A172 (cell line): ENCODE results near the gene RGS18. TPM values are rescaled to one million over a fixed set of nuclear protein-coding genes. Genes with fewer than 3 reads are reported as not detected.

Source experiments
- total RNA-seq: library from RNA; depleted of rRNA; stranded (reverse); fragments of >200 nt; shearing (Covaris generic); gene quantifications from 2 replicates; pipeline ENCODE4 v1.2.3, GENCODE V29; 2014; rRNA removed

Gene RGS18
- total RNA-seq, 1 experiment from 2014 or later, result 0.19 TPM

Other genes starting within 250 kb of the RGS18 start
- gene RGS21, start 158.5 kb downstream of the RGS18 start, total RNA-seq, result not detected in 2 replicates